ENCODE results near the gene RBM6.

Gene RBM6

DNA sequence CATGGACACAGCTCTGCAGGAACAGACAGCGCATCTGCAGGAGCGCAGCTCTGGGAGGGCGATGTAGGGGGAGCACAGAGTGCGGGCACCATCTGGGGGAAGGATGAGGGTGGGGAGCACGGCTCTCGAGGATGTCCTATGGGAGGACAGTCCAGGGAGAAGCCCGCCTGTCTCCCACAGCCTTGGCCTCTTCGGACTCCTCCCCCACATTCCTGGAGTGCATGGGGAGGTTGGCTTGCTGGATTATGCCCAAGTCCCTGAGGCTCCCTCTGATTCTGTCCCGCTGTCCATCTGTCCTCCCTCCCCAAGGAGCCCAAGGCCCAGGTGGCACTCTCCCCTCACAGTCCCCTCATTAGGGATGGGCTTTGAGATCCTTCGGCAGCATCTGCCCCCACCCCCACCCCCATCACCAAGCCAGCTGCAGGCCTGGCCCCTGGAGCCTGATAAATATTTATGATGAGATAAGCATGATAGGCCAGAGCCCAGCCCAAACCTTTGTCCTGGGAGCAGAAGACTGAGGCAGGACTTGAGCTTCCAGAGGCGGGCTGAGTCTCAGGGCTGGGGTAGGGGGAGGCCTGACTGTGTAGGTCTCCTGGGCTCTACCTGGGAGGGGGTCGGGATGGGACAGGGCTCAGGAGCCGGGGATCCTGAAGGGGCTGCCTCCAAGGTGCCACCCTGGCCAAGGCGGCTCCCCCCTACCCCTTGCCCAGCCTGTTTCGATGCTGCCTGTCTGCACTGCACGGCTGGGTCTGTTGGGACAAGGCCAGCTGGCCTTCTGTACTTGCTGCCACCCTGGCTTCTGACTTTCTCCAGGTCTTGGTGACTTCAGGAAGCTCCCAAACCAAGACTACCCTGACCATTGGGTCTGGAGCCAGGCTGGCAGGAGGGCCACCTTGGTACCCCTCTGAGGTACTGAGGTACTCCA lies 186.6 kb downstream of the RBM6 start:
- peak; percentile 28 for DNase-seq (ENCODE audit: low read depth)

All from iris pigment epithelial cell (primary cell).